ENCODE results near the gene FBP1. TPM values are rescaled to one million over a fixed set of nuclear protein-coding genes. Genes with fewer than 3 reads are reported as not detected.

The FBP1 gene
- total RNA-seq, 2 experiments from 2014 or later, result 3.0 to 3.6 TPM

DNA sequence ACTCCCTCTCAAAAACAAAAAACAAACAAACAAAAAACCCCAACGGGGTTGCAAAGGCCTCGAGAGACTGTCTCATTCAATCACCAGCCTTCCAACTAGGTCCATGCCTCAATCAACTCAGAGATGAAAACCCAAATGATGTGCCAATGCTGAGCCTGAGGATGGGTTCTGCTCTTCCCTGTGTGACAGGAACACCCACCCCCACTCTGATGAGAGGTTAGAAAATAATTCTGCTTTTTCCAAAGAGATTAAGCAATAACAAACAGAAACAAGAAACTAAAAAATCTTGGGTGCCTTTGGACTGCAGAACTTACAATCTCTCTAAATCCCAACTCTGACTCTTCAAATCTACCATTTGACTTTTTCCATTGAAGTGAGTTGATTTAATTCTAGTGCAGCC is 25.5 kb upstream of the FBP1 start:
- H3K27ac Mint-ChIP-seq, result no peak overlapping the region

GRCh38 chr9:94663640-94664039 is 24.3 kb upstream of the FBP1 start:
- H3K9me3 ChIP-seq (ENCODE audit: control insufficient read depth in 1 of 2, insufficient read depth in 1 of 2, low read length in 2 of 2), result no peaks in the 10 kb centered on the region

More for the DNA sequence above, 25.5 kb upstream of the FBP1 start:
- Histone ChIP-seq H3K4me3 (ENCODE audit: low read length) (no peak overlapping the region), H3K4me1 (ENCODE audit: insufficient read depth, low read length) (no peaks in the 10 kb centered on the region), H3K27me3 (ENCODE audit: control insufficient read depth in 1 of 2, insufficient read depth in 2 of 2, low read length in 2 of 2) (peaks cover 0 to 3% of the 10 kb centered on the region in 2 experiments), H3K9me3 (ENCODE audit: control insufficient read depth in 1 of 2, insufficient read depth in 1 of 2, low read length in 2 of 2) (no peaks in the 10 kb centered on the region), H3K36me3 (ENCODE audit: insufficient read depth, low read length) (no peaks in the 10 kb centered on the region), H3K27ac (ENCODE audit: low read depth in 1 of 2, low read length in 2 of 2) (no peak overlapping the region)
- no peak for TF ChIP-seq CTCF (IDR thresholded peaks at IDR 0.05)
- POLR2A ChIA-PET, result no interaction called here
- H3K4me3 Mint-ChIP-seq, result no peak overlapping the region
- ATAC-seq (ENCODE audit: poor library complexity) (no peak), DNase-seq (no peak)
- H3K9me3 Mint-ChIP-seq, result no peaks in the 10 kb centered on the region
- intact Hi-C loops (cut with DNase I, micrococcal nuclease), result loop anchor here in 1 of 2 experiments (5.0 kb wide), 1 partner anchor 462 kb away; no protein-coding TSS in a partner anchor
- H3K4me1 Mint-ChIP-seq (ENCODE audit: low read depth), result no peaks in the 10 kb centered on the region
- CTCF ChIA-PET, result no interaction called here
- no peaks in the 10 kb centered on the region for H3K36me3 Mint-ChIP-seq (ENCODE audit: low read depth)
- no peaks in the 10 kb centered on the region for H3K27me3 Mint-ChIP-seq

GRCh38 chr9:94663140-94663539 is 23.8 kb upstream of the FBP1 start:
- Mint-ChIP-seq H3K36me3 (ENCODE audit: low read depth) (no peaks in the 10 kb centered on the region), H3K27me3 (no peaks in the 10 kb centered on the region), H3K9me3 (no peaks in the 10 kb centered on the region), H3K4me1 (ENCODE audit: low read depth) (no peaks in the 10 kb centered on the region), H3K4me3 (no peak overlapping the region), H3K27ac (no peak overlapping the region)
- CTCF ChIA-PET, result no interaction called here
- no peak for DNase-seq
- Histone ChIP-seq H3K36me3 (ENCODE audit: insufficient read depth, low read length) (no peaks in the 10 kb centered on the region), H3K27ac (ENCODE audit: low read depth in 1 of 2, low read length in 2 of 2) (no peak overlapping the region), H3K27me3 (ENCODE audit: control insufficient read depth in 1 of 2, insufficient read depth in 2 of 2, low read length in 2 of 2) (peaks cover 0 to 3% of the 10 kb centered on the region in 2 experiments), H3K9me3 (ENCODE audit: control insufficient read depth in 1 of 2, insufficient read depth in 1 of 2, low read length in 2 of 2) (no peaks in the 10 kb centered on the region), H3K4me1 (ENCODE audit: insufficient read depth, low read length) (no peaks in the 10 kb centered on the region), H3K4me3 (ENCODE audit: low read length) (no peak overlapping the region)
- intact Hi-C loops (cut with DNase I, micrococcal nuclease), result no loop called here
- no peak for TF ChIP-seq CTCF (IDR thresholded peaks at IDR 0.05)
- ATAC-seq (ENCODE audit: poor library complexity), result no peak
- POLR2A ChIA-PET, result interaction anchor here (0.5 kb wide), 1 partner anchor 12 kb away, joined by 3 read pairs; no protein-coding TSS in a partner anchor

More at GRCh38 chr9:94663640-94664039, 24.3 kb upstream of the FBP1 start:
- Mint-ChIP-seq H3K27ac (no peak overlapping the region), H3K27me3 (no peaks in the 10 kb centered on the region), H3K4me3 (no peak overlapping the region), H3K36me3 (ENCODE audit: low read depth) (no peaks in the 10 kb centered on the region), H3K4me1 (ENCODE audit: low read depth) (no peaks in the 10 kb centered on the region), H3K9me3 (no peaks in the 10 kb centered on the region)
- Histone ChIP-seq H3K4me3 (ENCODE audit: low read length) (no peak overlapping the region), H3K4me1 (ENCODE audit: insufficient read depth, low read length) (no peaks in the 10 kb centered on the region), H3K27ac (ENCODE audit: low read depth in 1 of 2, low read length in 2 of 2) (no peak overlapping the region), H3K36me3 (ENCODE audit: insufficient read depth, low read length) (no peaks in the 10 kb centered on the region), H3K27me3 (ENCODE audit: control insufficient read depth in 1 of 2, insufficient read depth in 2 of 2, low read length in 2 of 2) (peaks cover 0 to 3% of the 10 kb centered on the region in 2 experiments)
- ChIA-PET CTCF (no interaction called here), POLR2A (interaction anchor here (0.5 kb wide), 1 partner anchor 12 kb away, joined by 3 read pairs; no protein-coding TSS in a partner anchor)
- intact Hi-C loops (cut with DNase I, micrococcal nuclease), result no loop called here
- no peak for TF ChIP-seq CTCF (IDR thresholded peaks at IDR 0.05)
- ATAC-seq (ENCODE audit: poor library complexity) (no peak), DNase-seq (no peak)
